ENCODE measurements around the gene CTPS2. TPM values are rescaled to one million over a fixed set of nuclear protein-coding genes. Genes with fewer than 3 reads are reported as not detected.

CTPS2 gene
- total RNA-seq, 1 experiment from 2014 or later, result 25.0 TPM

DNA sequence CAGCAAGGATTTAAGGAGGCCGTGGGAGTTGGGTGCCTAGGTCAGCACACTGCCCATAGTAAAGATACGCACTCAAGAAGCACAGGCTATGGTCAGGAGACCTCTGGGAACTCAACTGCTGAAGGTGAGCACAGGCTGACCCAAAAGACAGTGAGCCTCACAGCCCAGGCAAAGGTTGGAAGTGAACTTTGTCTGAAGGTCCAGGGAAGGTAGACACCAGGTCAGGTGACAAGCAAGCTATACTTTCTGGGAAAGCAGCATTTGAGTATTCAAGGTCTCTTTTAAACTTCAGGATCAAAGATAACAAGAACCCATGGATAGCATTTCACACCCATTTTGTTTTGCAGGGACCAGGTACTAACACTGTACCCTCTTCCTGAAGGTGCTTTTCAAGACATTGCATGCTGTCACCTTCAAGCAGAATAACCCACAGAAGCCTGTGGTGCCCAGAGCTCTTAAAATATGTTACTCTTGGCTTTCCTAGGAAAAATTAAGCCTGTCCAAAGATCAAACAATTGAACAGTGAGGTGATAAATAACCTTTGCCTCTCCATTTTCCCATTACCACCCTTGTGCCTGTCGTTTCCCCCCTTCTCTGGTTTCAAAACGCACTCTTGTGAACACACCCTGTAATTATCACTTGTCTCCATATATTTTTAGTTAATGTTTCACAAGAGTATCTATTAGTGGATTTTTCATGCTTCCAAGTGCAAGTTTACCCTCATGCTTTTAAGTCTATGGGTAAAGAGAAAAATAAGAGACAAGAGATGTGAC lies 65.9 kb downstream of the CTPS2 start:
- H2AFZ ChIP-seq (ENCODE audit: low read length), result no peak overlapping the region
- POLR2A ChIA-PET (ENCODE audit: unreplicated experiment), result no interaction called here
- intact Hi-C loops (cut with micrococcal nuclease), result no loop called here
- H3F3A ChIP-seq (ENCODE audit: low read length, unreplicated experiment), result no peaks in the 10 kb centered on the region
- no peaks in the 10 kb centered on the region; the same call in 1 of the 2 replicates for H3K36me3 ChIP-seq (ENCODE audit: low read depth, low read length)
- DNase-seq, result no peak
- ATAC-seq, result no peak
- H4K20me1 ChIP-seq (ENCODE audit: low read length), result no peaks in the 10 kb centered on the region
- H3K9me2 ChIP-seq (replicated peaks; ENCODE audit: low read length), result no peaks in the 10 kb centered on the region
- no peak overlapping the region for H3K4me3 ChIP-seq (ENCODE audit: low read length)
- H3K4me1 ChIP-seq (ENCODE audit: insufficient read depth, low read length), result no peaks in the 10 kb centered on the region
- no peak overlapping the region for H3K9ac ChIP-seq (ENCODE audit: low read length)
- H3K27ac ChIP-seq (ENCODE audit: low read length), result no peak overlapping the region
- H3K79me2 ChIP-seq (ENCODE audit: low read length), result no peaks in the 10 kb centered on the region
- no peaks in the 10 kb centered on the region for H3K9me3 ChIP-seq (ENCODE audit: low read length)
- TF ChIP-seq EZH2phosphoT487 (IDR thresholded peaks at IDR 0.05; ENCODE audit: borderline replicate concordance, low read length) (no peak), CTCF (conservative IDR thresholded peaks at IDR 0.05; ENCODE audit: low read depth, low read length) (no peak), EZH2 (IDR thresholded peaks at IDR 0.05; ENCODE audit: low read length, unreplicated experiment) (no peak)
- no peaks in the 10 kb centered on the region for H3K27me3 ChIP-seq (ENCODE audit: low read length)
- no peak overlapping the region for H3K4me2 ChIP-seq (ENCODE audit: low read length)
- no TSS peak for BruUV-seq (replicated peaks)
- CTCF ChIA-PET, result no interaction called here

DNA sequence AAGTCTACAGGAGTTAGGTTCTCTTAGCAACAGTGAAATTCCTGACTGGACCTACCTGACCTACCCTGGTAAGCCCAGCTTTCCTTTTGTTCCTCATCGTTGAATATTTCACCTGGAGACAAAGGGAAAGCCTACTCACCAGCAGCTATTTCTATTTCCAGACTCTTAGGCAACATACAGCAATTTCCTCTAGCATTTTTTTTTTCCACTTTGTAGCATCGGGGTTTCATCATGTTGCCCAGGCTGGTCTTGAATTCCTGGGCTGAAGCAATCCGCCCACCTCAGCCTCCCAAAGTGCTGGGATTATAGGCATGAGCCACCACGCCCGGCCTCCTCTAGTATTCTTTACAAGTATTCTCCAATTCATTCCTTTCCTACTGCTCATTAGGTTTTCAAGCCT lies 69.3 kb downstream of the CTPS2 start:
- DNase-seq, result no peak
- BruUV-seq (replicated peaks), result no TSS peak
- POLR2A ChIA-PET (ENCODE audit: unreplicated experiment), result no interaction called here
- Histone ChIP-seq H3K4me1 (ENCODE audit: insufficient read depth, low read length) (peaks cover 8% of the 10 kb centered on the region; the same call in 1 of the 2 replicates), H3K27ac (ENCODE audit: low read length) (no peak overlapping the region), H3K27me3 (ENCODE audit: low read length) (no peaks in the 10 kb centered on the region), H3K9me2 (replicated peaks; ENCODE audit: low read length) (no peaks in the 10 kb centered on the region), H3K9me3 (ENCODE audit: low read length) (no peaks in the 10 kb centered on the region), H2AFZ (ENCODE audit: low read length) (no peak overlapping the region), H4K20me1 (ENCODE audit: low read length) (no peaks in the 10 kb centered on the region), H3K79me2 (ENCODE audit: low read length) (no peaks in the 10 kb centered on the region), H3K9ac (ENCODE audit: low read length) (no peak overlapping the region), H3K4me3 (ENCODE audit: low read length) (no peak overlapping the region), H3F3A (ENCODE audit: low read length, unreplicated experiment) (no peaks in the 10 kb centered on the region), H3K4me2 (ENCODE audit: low read length) (no peak overlapping the region), H3K36me3 (ENCODE audit: low read depth, low read length) (no peaks in the 10 kb centered on the region; the same call in 1 of the 2 replicates)
- no peak for TF ChIP-seq EZH2phosphoT487 (IDR thresholded peaks at IDR 0.05; ENCODE audit: borderline replicate concordance, low read length)
- intact Hi-C loops (cut with micrococcal nuclease), result no loop called here
- CTCF ChIA-PET, result no interaction called here
- ATAC-seq, result no peak

DNA sequence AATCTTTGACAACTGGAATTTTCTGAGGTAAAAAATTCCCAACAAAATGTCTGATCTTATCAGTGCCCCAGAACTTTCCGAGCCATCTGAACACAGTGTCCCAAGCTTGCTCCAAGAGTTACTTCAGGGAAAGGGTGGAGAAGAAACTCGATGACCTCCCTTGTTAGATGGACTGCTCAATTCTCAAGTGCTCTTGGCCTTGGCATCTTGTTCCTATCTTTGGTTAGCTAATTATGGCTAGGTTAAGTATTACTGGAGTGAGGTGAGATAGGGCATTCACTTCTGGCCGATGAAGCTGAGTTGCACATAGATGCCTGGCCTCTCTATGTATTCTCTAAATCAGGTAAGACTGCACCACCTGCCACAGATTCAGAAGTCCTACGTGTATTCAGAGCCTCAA lies 71.6 kb downstream of the CTPS2 start:
- CTCF ChIA-PET, result no interaction called here
- H4K20me1 ChIP-seq (ENCODE audit: low read length), result no peaks in the 10 kb centered on the region
- no peak overlapping the region for H3K9ac ChIP-seq (ENCODE audit: low read length)
- no peaks in the 10 kb centered on the region for H3K27me3 ChIP-seq (ENCODE audit: low read length)
- ATAC-seq, result no peak
- H3K36me3 ChIP-seq (ENCODE audit: low read depth, low read length), result no peaks in the 10 kb centered on the region
- intact Hi-C loops (cut with micrococcal nuclease), result no loop called here
- no peak overlapping the region for H3K27ac ChIP-seq (ENCODE audit: low read length)
- no peak for TF ChIP-seq EZH2phosphoT487 (IDR thresholded peaks at IDR 0.05; ENCODE audit: borderline replicate concordance, low read length)
- TF ChIP-seq EZH2 (IDR thresholded peaks at IDR 0.05; ENCODE audit: low read length, unreplicated experiment), result no peak
- no peak for TF ChIP-seq CTCF (conservative IDR thresholded peaks at IDR 0.05; ENCODE audit: low read depth, low read length)
- no peaks in the 10 kb centered on the region for H3F3A ChIP-seq (ENCODE audit: low read length, unreplicated experiment)
- H3K9me3 ChIP-seq (ENCODE audit: low read length), result no peaks in the 10 kb centered on the region
- H3K4me3 ChIP-seq (ENCODE audit: low read length), result no peak overlapping the region
- POLR2A ChIA-PET (ENCODE audit: unreplicated experiment), result no interaction called here
- DNase-seq, result no peak
- H2AFZ ChIP-seq (ENCODE audit: low read length), result no peak overlapping the region
- BruUV-seq (replicated peaks), result no TSS peak
- H3K4me1 ChIP-seq (ENCODE audit: insufficient read depth, low read length), result peaks cover 9% of the 10 kb centered on the region; the same call in 1 of the 2 replicates
- no peaks in the 10 kb centered on the region for H3K79me2 ChIP-seq (ENCODE audit: low read length)
- H3K9me2 ChIP-seq (replicated peaks; ENCODE audit: low read length), result no peaks in the 10 kb centered on the region
- no peak overlapping the region for H3K4me2 ChIP-seq (ENCODE audit: low read length)
